OCI-LY3 (cell line): Measurements from ENCODE around the gene ANKRD33B.

ENCODE experiments used
- H2AFZ ChIP-seq: fragments of 200-600, 300-600 bp; shearing (Covaris generic); 2 replicates; pipeline ENCODE4 v1.6.0; 2014; ENCODE audit warnings: antibody characterized with exemption, low read depth, low read length
- H3K27ac ChIP-seq: fragments of 200-600, 300-600 bp; sonication (generic); 2 replicates; pipeline ENCODE4 v1.5.1; 2014; ENCODE audit warnings: mild to moderate bottlenecking, low read length, moderate library complexity, mixed read lengths
- H3K27me3 ChIP-seq: fragments of 200-600, 300-600 bp; sonication (generic); 2 replicates; pipeline ENCODE4 v1.6.1; 2014; ENCODE audit warnings: low read depth, low read length, mixed read lengths
- H3K36me3 ChIP-seq: fragments of 200-600, 300-600 bp; sonication (generic); replicated peaks from 2 replicates; pipeline ENCODE3; 2014; ENCODE audit warnings: low read depth, low read length, mixed read lengths
- H3K4me1 ChIP-seq: fragments of 300-600, 200-600 bp; sonication (generic); 2 replicates; pipeline ENCODE4 v1.6.1; 2014; ENCODE audit warnings: low read length, mixed read lengths
- H3K4me2 ChIP-seq: fragments of 200-600, 300-600 bp; sonication (generic); 2 replicates; pipeline ENCODE4 v1.6.1; 2014; ENCODE audit warnings: low read length, mixed read lengths
- H3K4me3 ChIP-seq: fragments of 300-600, 200-600 bp; sonication (generic); 2 replicates; pipeline ENCODE4 v1.5.1; 2014; ENCODE audit warnings: antibody characterized with exemption, mild to moderate bottlenecking, low read length, moderate library complexity
- H3K79me2 ChIP-seq: fragments of 300-600, 200-600 bp; shearing (Covaris generic); 2 replicates; pipeline ENCODE4 v1.6.1; 2014; ENCODE audit warnings: mild to moderate bottlenecking, low read length, mixed read lengths
- H3K9ac ChIP-seq: fragments of 300-600, 200-600 bp; shearing (Covaris generic); 2 replicates; pipeline ENCODE4 v1.6.0; 2014; ENCODE audit warnings: mild to moderate bottlenecking, low read length, moderate library complexity
- H3K9me3 ChIP-seq: fragments of 200-600, 300-600 bp; shearing (Covaris generic); 2 replicates; pipeline ENCODE4 v1.6.1; 2014; ENCODE audit warnings: low read length, mixed read lengths; ENCODE audit not compliant: insufficient read depth
- H4K20me1 ChIP-seq: fragments of 200-600, 300-600 bp; sonication (generic); 2 replicates; pipeline ENCODE4 v1.6.1; 2016; ENCODE audit warnings: low read length, mixed read lengths; ENCODE audit not compliant: insufficient read depth
- CTCF ChIP-seq: fragments of 200-600, 300-600 bp; sonication (generic); IDR thresholded peaks from 2 replicates; pipeline ENCODE4 v1.5.1; 2014; ENCODE audit warnings: antibody characterized with exemption, low read length, low read depth
- EZH2phosphoT487 ChIP-seq: fragments of 200-600 bp; shearing (Covaris generic); IDR thresholded peaks from 2 replicates; pipeline ENCODE4 v1.6.1; 2018; ENCODE audit warnings: antibody characterized with exemption, mixed run types, low read depth

The ANKRD33B gene

GRCh38 chr5:10665799-10666198 is 101.9 kb downstream of the ANKRD33B start:
- Histone ChIP-seq H3K27me3 (no peaks in the 10 kb centered on the region), H3K9me3 (no peaks in the 10 kb centered on the region), H3K9ac (no peak overlapping the region), H3K79me2 (no peaks in the 10 kb centered on the region), H3K4me3 (no peak overlapping the region), H3K36me3 (no peaks in the 10 kb centered on the region), H3K27ac (no peak overlapping the region), H3K4me2 (no peak overlapping the region), H2AFZ (no peak overlapping the region), H3K4me1 (no peaks in the 10 kb centered on the region), H4K20me1 (no peaks in the 10 kb centered on the region)
- no peak for TF ChIP-seq CTCF
- TF ChIP-seq EZH2phosphoT487 = no peak

DNA sequence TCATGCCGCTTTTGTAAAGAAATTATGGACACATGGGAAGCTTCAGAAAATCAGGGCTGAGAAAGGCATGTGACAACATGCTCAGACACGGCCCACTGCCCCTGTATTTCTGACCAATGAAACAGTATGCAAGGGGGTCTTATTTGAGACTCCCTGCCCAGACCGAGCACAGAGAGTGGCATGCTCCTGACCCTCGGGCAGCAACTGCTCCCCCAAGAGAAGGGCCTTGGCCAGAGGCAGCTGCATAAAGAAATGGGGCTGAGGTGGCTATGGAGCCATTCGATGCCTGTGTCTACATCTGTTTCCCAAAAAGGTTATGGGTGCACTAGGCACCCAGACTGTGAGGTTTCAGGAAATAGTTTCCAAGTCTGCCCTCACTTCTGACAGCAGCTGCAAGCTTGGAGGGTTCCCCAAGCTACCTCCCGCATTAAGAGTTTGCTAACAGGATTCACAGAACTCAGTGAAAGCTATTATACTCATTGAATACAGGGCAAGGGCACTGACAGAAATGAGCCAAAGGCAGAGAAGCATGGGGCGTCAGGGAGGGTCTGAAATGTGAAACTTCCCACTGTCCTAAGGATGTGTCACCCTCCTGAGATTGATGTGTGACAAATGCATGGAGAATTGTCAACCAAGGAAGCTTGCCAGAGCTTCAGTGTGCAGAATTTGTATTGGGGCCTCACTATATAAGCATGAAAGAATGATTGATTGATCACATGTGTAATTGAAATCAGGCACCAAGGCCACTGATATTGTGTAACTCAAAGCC is 102.8 kb downstream of the ANKRD33B start:
- Histone ChIP-seq H3K27me3 (no peaks in the 10 kb centered on the region), H2AFZ (no peak overlapping the region), H3K27ac (no peak overlapping the region), H3K36me3 (no peaks in the 10 kb centered on the region), H3K79me2 (no peaks in the 10 kb centered on the region), H3K9me3 (no peaks in the 10 kb centered on the region), H3K4me2 (no peak overlapping the region), H3K4me3 (no peak overlapping the region), H3K9ac (no peak overlapping the region), H4K20me1 (no peaks in the 10 kb centered on the region), H3K4me1 (no peaks in the 10 kb centered on the region)
- TF ChIP-seq EZH2phosphoT487 (no peak), CTCF (no peak)

GRCh38 chr5:10667431-10668057 is 103.7 kb downstream of the ANKRD33B start:
- Histone ChIP-seq H3K4me1 (no peaks in the 10 kb centered on the region), H4K20me1 (no peaks in the 10 kb centered on the region), H3K4me2 (no peak overlapping the region), H3K9me3 (no peaks in the 10 kb centered on the region), H3K79me2 (no peaks in the 10 kb centered on the region), H3K9ac (no peak overlapping the region), H2AFZ (no peak overlapping the region), H3K27ac (no peak overlapping the region), H3K27me3 (no peaks in the 10 kb centered on the region), H3K4me3 (no peak overlapping the region), H3K36me3 (no peaks in the 10 kb centered on the region)
- TF ChIP-seq EZH2phosphoT487 (no peak), CTCF (no peak)

GRCh38 chr5:10668697-10669096 is 104.8 kb downstream of the ANKRD33B start:
- H3K4me3 ChIP-seq = no peak overlapping the region
- no peak overlapping the region for H2AFZ ChIP-seq
- H3K36me3 ChIP-seq = no peaks in the 10 kb centered on the region
- no peaks in the 10 kb centered on the region for H3K4me1 ChIP-seq
- TF ChIP-seq EZH2phosphoT487 (no peak), CTCF (no peak)
- H3K4me2 ChIP-seq = no peak overlapping the region
- H3K9me3 ChIP-seq = no peaks in the 10 kb centered on the region
- no peaks in the 10 kb centered on the region for H3K27me3 ChIP-seq
- H3K27ac ChIP-seq = no peak overlapping the region
- no peaks in the 10 kb centered on the region for H3K79me2 ChIP-seq
- no peaks in the 10 kb centered on the region for H4K20me1 ChIP-seq
- no peak overlapping the region for H3K9ac ChIP-seq
